ENCODE measurements around the gene CACNA1C. TPM values are rescaled to one million over a fixed set of nuclear protein-coding genes. Genes with fewer than 3 reads are reported as not detected.
A peak's percentile ranks its signal among the peaks of the same experiment; 100 is the strongest.

CACNA1C gene
- total RNA-seq, 1 donor from 2014 or later, result 1.6 TPM

- Mint-ChIP-seq H3K36me3 (ENCODE audit: low read depth) (no peaks in the 10 kb centered on the region), H3K4me3 (no peak overlapping the region), H3K4me1 (peaks cover 13% of the 10 kb centered on the region), H3K27ac (ENCODE audit: unreplicated experiment) (peak overlapping the region; percentile 37), H3K9me3 (no peaks in the 10 kb centered on the region), H3K27me3 (ENCODE audit: low read depth) (peaks cover 9% of the 10 kb centered on the region)
- DNase-seq (ENCODE audit: low read depth, low spot score), result no peak
- no peak for TF ChIP-seq CTCF (conservative IDR thresholded peaks at IDR 0.05)
These were observed 141.3 kb downstream of the CACNA1C start for GRCh38 chr12:2194060-2194459.

- DNase-seq (ENCODE audit: low read depth, low spot score), result no peak
- peaks cover 10% of the 10 kb centered on the region for H3K27me3 Mint-ChIP-seq (ENCODE audit: low read depth)
- H3K36me3 Mint-ChIP-seq (ENCODE audit: low read depth), result no peaks in the 10 kb centered on the region
- H3K27ac Mint-ChIP-seq (ENCODE audit: unreplicated experiment), result peak overlapping the region; percentile 37
- H3K9me3 Mint-ChIP-seq, result no peaks in the 10 kb centered on the region
- TF ChIP-seq CTCF (conservative IDR thresholded peaks at IDR 0.05), result no peak
- no peak overlapping the region for H3K4me3 Mint-ChIP-seq
- H3K4me1 Mint-ChIP-seq, result peaks cover 13% of the 10 kb centered on the region
These were observed 141.8 kb downstream of the CACNA1C start for GRCh38 chr12:2194571-2194970.

GRCh38 chr12:2195085-2195484 is 142.3 kb downstream of the CACNA1C start:
- no peak for DNase-seq (ENCODE audit: low read depth, low spot score)
- no peaks in the 10 kb centered on the region for H3K9me3 Mint-ChIP-seq
- peaks cover 13% of the 10 kb centered on the region for H3K4me1 Mint-ChIP-seq
- H3K27ac Mint-ChIP-seq (ENCODE audit: unreplicated experiment), result no peak overlapping the region
- no peak for TF ChIP-seq CTCF (conservative IDR thresholded peaks at IDR 0.05)
- H3K36me3 Mint-ChIP-seq (ENCODE audit: low read depth), result no peaks in the 10 kb centered on the region
- peaks cover 10% of the 10 kb centered on the region for H3K27me3 Mint-ChIP-seq (ENCODE audit: low read depth)
- no peak overlapping the region for H3K4me3 Mint-ChIP-seq

GRCh38 chr12:2198005-2198501 is 145.3 kb downstream of the CACNA1C start:
- TF ChIP-seq CTCF (conservative IDR thresholded peaks at IDR 0.05), result no peak
- Mint-ChIP-seq H3K27me3 (ENCODE audit: low read depth) (peaks cover 10% of the 10 kb centered on the region), H3K9me3 (no peaks in the 10 kb centered on the region), H3K27ac (ENCODE audit: unreplicated experiment) (no peak overlapping the region), H3K36me3 (ENCODE audit: low read depth) (no peaks in the 10 kb centered on the region), H3K4me1 (peaks cover 13% of the 10 kb centered on the region), H3K4me3 (no peak overlapping the region)
- DNase-seq (ENCODE audit: low read depth, low spot score), result no peak

GRCh38 chr12:2198542-2198941 is 145.8 kb downstream of the CACNA1C start:
- Mint-ChIP-seq H3K9me3 (no peaks in the 10 kb centered on the region), H3K4me3 (no peak overlapping the region), H3K27me3 (ENCODE audit: low read depth) (peaks cover 10% of the 10 kb centered on the region), H3K4me1 (peaks cover 13% of the 10 kb centered on the region), H3K27ac (ENCODE audit: unreplicated experiment) (no peak overlapping the region), H3K36me3 (ENCODE audit: low read depth) (no peaks in the 10 kb centered on the region)
- TF ChIP-seq CTCF (conservative IDR thresholded peaks at IDR 0.05), result no peak
- no peak for DNase-seq (ENCODE audit: low read depth, low spot score)

- Mint-ChIP-seq H3K27ac (ENCODE audit: unreplicated experiment) (no peak overlapping the region), H3K27me3 (ENCODE audit: low read depth) (peaks cover 3% of the 10 kb centered on the region), H3K4me3 (no peak overlapping the region), H3K9me3 (no peaks in the 10 kb centered on the region), H3K4me1 (no peaks in the 10 kb centered on the region), H3K36me3 (ENCODE audit: low read depth) (no peaks in the 10 kb centered on the region)
- TF ChIP-seq CTCF (conservative IDR thresholded peaks at IDR 0.05), result no peak
- DNase-seq (ENCODE audit: low read depth, low spot score), result no peak
These were observed 153.2 kb downstream of the CACNA1C start for GRCh38 chr12:2205996-2206395.
